ENCODE measurements around the gene NOL6.

DNA sequence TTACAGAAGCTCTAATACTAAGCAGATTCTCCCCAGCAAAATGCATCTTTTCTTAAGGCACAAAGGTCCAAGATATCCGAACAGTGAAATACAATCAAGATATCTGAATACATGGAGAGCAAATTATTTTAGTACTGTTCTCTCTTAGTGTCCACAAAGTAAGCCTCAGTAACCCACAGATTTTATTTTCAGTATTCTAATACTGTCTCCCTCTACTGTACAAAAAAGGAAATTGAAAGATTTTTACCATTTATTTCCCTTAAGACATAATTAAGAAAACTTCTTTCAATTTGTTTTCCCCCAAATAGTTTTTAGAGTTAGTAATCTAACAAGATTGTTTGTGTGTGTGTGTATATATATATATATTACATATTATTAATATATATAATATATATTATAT is 24.7 kb upstream of the NOL6 start:
- TF ChIP-seq EP300 (IDR thresholded peaks at IDR 0.05; ENCODE audit: low read depth): no peak
- no peak for TF ChIP-seq POLR2A (IDR thresholded peaks at IDR 0.05)
- TF ChIP-seq CTCF (IDR thresholded peaks at IDR 0.05): peak in 1 of 5 experiments; percentile 10
- TF ChIP-seq POLR2AphosphoS5 (IDR thresholded peaks at IDR 0.05): no peak
